Measurements from ENCODE around the gene IFI27. TPM values are rescaled to one million over a fixed set of nuclear protein-coding genes. Genes with fewer than 3 reads are reported as not detected.

IFI27 gene
- total and polyA plus RNA-seq, 2 of the 4 experiments (the other 2 are of a cell fraction) = under 0.01 to 0.60 TPM

- no peak overlapping the region for H3K14ac ChIP-seq (replicated peaks; ENCODE audit: low read depth, low read length)
- intact Hi-C loops (cut with micrococcal nuclease) = no loop called here
- POLR2A ChIA-PET (ENCODE audit: unreplicated experiment) = no interaction called here
- 0 out of 2 replicates have a peak, but pooled peaks cover 3% of the 10 kb centered on the region for H3K9me1 ChIP-seq (ENCODE audit: insufficient read depth, low read length)
- H3K4me2 ChIP-seq (ENCODE audit: low read depth, low read length) = no peak overlapping the region
- CTCF ChIA-PET = interaction anchor here (1.5 kb wide), 1 partner anchor 19 kb away, joined by 6 read pairs; no protein-coding TSS in a partner anchor
- H3K36me3 ChIP-seq (ENCODE audit: control insufficient read depth, insufficient read depth, low read length) = no peaks in the 10 kb centered on the region
- no peak overlapping the region for H4K8ac ChIP-seq (ENCODE audit: low read depth in 2 of 2, low read length in 2 of 2)
- dilution Hi-C loops (cut with HindIII; ENCODE audit: low sequenced_read_pairs, unreplicated experiment) = no loop called here
- no peak overlapping the region for H2AFZ ChIP-seq (replicated peaks; ENCODE audit: low read length, poor library complexity)
- no CpG with 5 or more reads among the region's 6 CpGs for WGBS, 2 experiments (ENCODE audit: extremely low coverage in 2 of 2, insufficient read length in 1 of 2)
- H3K9me3 ChIP-seq (ENCODE audit: control insufficient read depth, insufficient read depth, low read length) = no peaks in the 10 kb centered on the region
- no peak overlapping the region for H2BK15ac ChIP-seq (ENCODE audit: low read depth, low read length)
- TF ChIP-seq RCOR1 (IDR thresholded peaks at IDR 0.05; ENCODE audit: insufficient replicate concordance, low read length) (no peak), SMC3 (IDR thresholded peaks at IDR 0.05; ENCODE audit: low read depth, low read length) (no peak), NFE2L2 (IDR thresholded peaks at IDR 0.05; ENCODE audit: low read depth, low read length) (no peak), CTCF (conservative IDR thresholded peaks at IDR 0.05; ENCODE audit: low read depth, low read length) (no peak), POLR2A (IDR thresholded peaks at IDR 0.05; ENCODE audit: low read depth, low read length) (no peak), RAD21 (IDR thresholded peaks at IDR 0.05; ENCODE audit: low read length) (no peak), CHD1 (IDR thresholded peaks at IDR 0.05; ENCODE audit: low read depth, low read length) (no peak), RFX5 (IDR thresholded peaks at IDR 0.05; ENCODE audit: low read depth, low read length) (no peak), FOS (IDR thresholded peaks at IDR 0.05; ENCODE audit: low read depth, low read length) (no peak), MAZ (IDR thresholded peaks at IDR 0.05; ENCODE audit: borderline replicate concordance, low read depth, low read length) (no peak), MXI1 (IDR thresholded peaks at IDR 0.05; ENCODE audit: borderline replicate concordance, low read depth, low read length) (no peak), CEBPB (IDR thresholded peaks at IDR 0.05; ENCODE audit: low read depth, low read length) (no peak), BHLHE40 (IDR thresholded peaks at IDR 0.05; ENCODE audit: low read depth, low read length) (no peak)
- H4K91ac ChIP-seq (ENCODE audit: insufficient read depth, low read depth, low read length) = no peak overlapping the region
- H2AK5ac ChIP-seq (ENCODE audit: low read depth, low read length) = no peak overlapping the region
- in situ Hi-C loops (cut with MboI; ENCODE audit: low sequenced_read_pairs) = no loop called here
- H2BK5ac ChIP-seq (ENCODE audit: low read depth, low read length, poor library complexity, severe bottlenecking) = no peak overlapping the region
- H2AK9ac ChIP-seq (replicated peaks; ENCODE audit: low read depth, low read length, poor library complexity) = no peak overlapping the region
- H3K4me1 ChIP-seq (ENCODE audit: control insufficient read depth, insufficient read depth, low read length) = no peaks in the 10 kb centered on the region
- no TSS peak for BruUV-seq (replicated peaks)
- no peak overlapping the region for H2BK120ac ChIP-seq (ENCODE audit: low read depth, low read length)
- no peak overlapping the region for H3K27ac ChIP-seq (ENCODE audit: insufficient read depth, low read length)
- H4K5ac ChIP-seq (ENCODE audit: low read depth, low read length) = no peak overlapping the region
- H3K18ac ChIP-seq (ENCODE audit: low read depth, low read length) = no peak overlapping the region
- H3K9ac ChIP-seq (ENCODE audit: low read depth, low read length) = no peak overlapping the region
- no peaks in the 10 kb centered on the region for H4K20me1 ChIP-seq (ENCODE audit: insufficient read depth, low read length)
- no peak overlapping the region for H2BK20ac ChIP-seq (ENCODE audit: low read depth, low read length)
- H3K4ac ChIP-seq (ENCODE audit: low read depth, low read length) = no peak overlapping the region
- peaks cover 13% of the 10 kb centered on the region; the same call in 1 of the 2 replicates for H3K27me3 ChIP-seq (ENCODE audit: control insufficient read depth, insufficient read depth, low read length)
- no peak overlapping the region for H3K56ac ChIP-seq (ENCODE audit: extremely low read depth, insufficient read depth, low read length)
- ATAC-seq (ENCODE audit: low read depth) = no peak
- no peaks in the 10 kb centered on the region for H3K79me1 ChIP-seq (ENCODE audit: low read depth in 1 of 2, low read length in 2 of 2)
- peak; percentile 22 for DNase-seq
- no peak overlapping the region for H3K4me3 ChIP-seq (ENCODE audit: insufficient read depth, low read depth, low read length)
- H3K23ac ChIP-seq (ENCODE audit: low read depth, low read length) = no peak overlapping the region
Measured at GRCh38 chr14:94113490-94113889, 3.0 kb downstream of the IFI27 start.

All from IMR-90 (cell line).